GM23338 (cell line): ENCODE measurements around the gene LYVE1. TPM values are rescaled to one million over a fixed set of nuclear protein-coding genes. Genes with fewer than 3 reads are reported as not detected.

Experiments used
- ATAC-seq: fragments of 200-7000 bp; cut with Tn5 transposase; 3 replicates; pipeline ENCODE4 v1.9.1; 2020
- DNase-seq: peaks from one replicate; pipeline ENCODE4 v3.0.0-alpha.2; 2015; ENCODE audit warnings: low spot score
- H2AFZ ChIP-seq: fragments of 200-600 bp; sonication (generic); 2 replicates; pipeline ENCODE4 v1.8.0; 2016; ENCODE audit warnings: antibody characterized with exemption, mild to moderate bottlenecking, moderate library complexity
- H3F3A ChIP-seq: fragments of 200-600 bp; sonication (generic); replicated peaks from 2 replicates; pipeline ENCODE4 v1.8.0; 2017; ENCODE audit warnings: antibody characterized with exemption, mixed run types, low read depth
- H3K27ac ChIP-seq: fragments of 200-600 bp; sonication (generic); 2 replicates; pipeline ENCODE4 v1.6.1; 2016; ENCODE audit warnings: low read depth
- H3K27me3 ChIP-seq: fragments of 200-600 bp; sonication (generic); 2 replicates; pipeline ENCODE4 v1.8.0; 2016; ENCODE audit warnings: mild to moderate bottlenecking, mixed run types, moderate library complexity; ENCODE audit not compliant: insufficient read depth
- H3K36me3 ChIP-seq: fragments of 200-600 bp; sonication (generic); 2 replicates; pipeline ENCODE4 v1.8.0; 2016; ENCODE audit warnings: mild to moderate bottlenecking; ENCODE audit not compliant: insufficient read depth
- H3K4me1 ChIP-seq: fragments of 200-600 bp; sonication (generic); 2 replicates; pipeline ENCODE4 v1.8.0; 2016; ENCODE audit warnings: mild to moderate bottlenecking, moderate library complexity; ENCODE audit not compliant: insufficient read depth
- H3K4me2 ChIP-seq: fragments of 200-600 bp; sonication (generic); 2 replicates; pipeline ENCODE4 v1.7.1; 2017; ENCODE audit warnings: mixed run types
- H3K4me3 ChIP-seq: fragments of 200-600 bp; sonication (generic); 2 replicates; pipeline ENCODE4 v1.6.1; 2016; ENCODE audit warnings: mixed run types
- H3K79me2 ChIP-seq: fragments of 200-600 bp; sonication (generic); replicated peaks from 2 replicates; pipeline ENCODE4 v1.8.0; 2017; ENCODE audit warnings: mild to moderate bottlenecking; ENCODE audit not compliant: insufficient read depth
- H3K9me2 ChIP-seq: fragments of 200-600 bp; sonication (generic); 2 replicates; pipeline ENCODE4 v1.8.0; 2017; ENCODE audit not compliant: insufficient read depth
- H4K20me1 ChIP-seq: fragments of 200-600 bp; sonication (generic); replicated peaks from 2 replicates; pipeline ENCODE4 v1.8.0; 2017; ENCODE audit warnings: mild to moderate bottlenecking; ENCODE audit not compliant: insufficient read depth
- H3K27ac Mint-ChIP-seq: 2 replicates; pipeline ENCODE4 v1.8.0; 2020; ENCODE audit warnings: inconsistent platforms, mild to moderate bottlenecking, moderate library complexity, mixed read lengths
- H3K27me3 Mint-ChIP-seq: 3 replicates; pipeline ENCODE4 v1.8.0; 2022; ENCODE audit warnings: low read depth, mild to moderate bottlenecking, moderate library complexity, mixed read lengths, inconsistent platforms; ENCODE audit not compliant: insufficient read depth, poor library complexity
- H3K36me3 Mint-ChIP-seq: 3 replicates; pipeline ENCODE4 v1.8.0; 2021; ENCODE audit warnings: low read depth, mild to moderate bottlenecking, inconsistent platforms, moderate library complexity, mixed read lengths
- H3K4me1 Mint-ChIP-seq: 3 replicates; pipeline ENCODE4 v1.8.0; 2020; ENCODE audit warnings: mild to moderate bottlenecking, inconsistent platforms, mixed read lengths
- H3K4me3 Mint-ChIP-seq: 3 replicates; pipeline ENCODE4 v1.8.0; 2021; ENCODE audit warnings: moderate library complexity, mild to moderate bottlenecking, inconsistent platforms, mixed read lengths
- H3K9me3 Mint-ChIP-seq: 3 replicates; pipeline ENCODE4 v1.8.0; 2020; ENCODE audit warnings: moderate library complexity, mild to moderate bottlenecking, inconsistent platforms, mixed read lengths
- CREB1 ChIP-seq: fragments of 250-450 bp; sonication (Bioruptor Pico); IDR thresholded peaks from 2 replicates; pipeline ENCODE4 v1.5.0; 2020; ENCODE audit warnings: low read depth, mild to moderate bottlenecking, moderate library complexity
- CTCF ChIP-seq, 2 experiments: fragments of 200-600 bp in 1 of 2; sonication (generic) in 1 of 2; conservative IDR thresholded peaks; 2 replicates each; pipeline versions ENCODE4 v1.5.1 to v1.6.1; 2016 to 2017; ENCODE audit warnings: antibody characterized with exemption in 2 of 2, low read depth in 2 of 2, mild to moderate bottlenecking in 2 of 2, moderate library complexity in 1 of 2
- ETS1 ChIP-seq: IDR thresholded peaks from 2 replicates; pipeline ENCODE4 v1.6.1; 2016; ENCODE audit warnings: antibody characterized with exemption
- EZH2 ChIP-seq: fragments of 200-600 bp; sonication (generic); IDR thresholded peaks from one replicate; pipeline ENCODE4 v1.8.0; 2017; ENCODE audit warnings: antibody characterized with exemption, mild to moderate bottlenecking, low read depth; ENCODE audit not compliant: unreplicated experiment
- EZH2phosphoT487 ChIP-seq: fragments of 200-600 bp; sonication (generic); IDR thresholded peaks from one replicate; pipeline ENCODE4 v1.8.1; 2018; ENCODE audit warnings: antibody characterized with exemption; ENCODE audit not compliant: unreplicated experiment
- JUNB ChIP-seq: IDR thresholded peaks from one replicate; pipeline ENCODE4 v1.6.1; 2016; ENCODE audit warnings: antibody characterized with exemption; ENCODE audit not compliant: unreplicated experiment
- NANOG ChIP-seq: IDR thresholded peaks from 2 replicates; pipeline ENCODE4 v1.6.1; 2016; ENCODE audit warnings: antibody characterized with exemption, borderline replicate concordance
- POLR2AphosphoS5 ChIP-seq: IDR thresholded peaks from 2 replicates; pipeline ENCODE4 v1.6.1; 2016; ENCODE audit warnings: antibody characterized with exemption, low read depth
- STAT1 ChIP-seq: IDR thresholded peaks from one replicate; pipeline ENCODE4 v1.6.1; 2016; ENCODE audit warnings: antibody characterized with exemption; ENCODE audit not compliant: unreplicated experiment
- ZNF114 ChIP-seq: fragments of 250-450 bp; sonication (Bioruptor Pico); IDR thresholded peaks from 2 replicates; pipeline ENCODE4 v1.5.0; 2020; ENCODE audit warnings: mild to moderate bottlenecking, moderate library complexity
- ZNF331 ChIP-seq: fragments of 250-450 bp; sonication (Bioruptor Pico); IDR thresholded peaks from 2 replicates; pipeline ENCODE4 v1.5.0; 2020; ENCODE audit warnings: low read depth, mild to moderate bottlenecking, moderate library complexity
- ZNF462 ChIP-seq: fragments of 250-450 bp; sonication (Bioruptor Pico); IDR thresholded peaks from 2 replicates; pipeline ENCODE4 v1.5.0; 2020; ENCODE audit warnings: mild to moderate bottlenecking, moderate library complexity
- polyA plus RNA-seq: library from polyadenylated mRNA; unstranded; fragments of >200 nt; fragmentation: Nextera tagmentation; extraction: Ambion mirVana; gene quantifications from 2 replicates; pipeline ENCODE4 v1.2.1, GENCODE V29; 2016
- total RNA-seq: library from RNA; depleted of rRNA; stranded (reverse); fragments of >200 nt; shearing (Covaris generic); gene quantifications from 2 replicates; pipeline ENCODE4 v1.2.3, GENCODE V29; 2014

The LYVE1 gene
- total and polyA plus RNA-seq, 2 experiments from 2014 or later, result 0.94 TPM; not detected in 1

GRCh38 chr11:10587995-10588394 lies 19.5 kb upstream of the LYVE1 start (continued):
- TF ChIP-seq CTCF (conservative IDR thresholded peaks at IDR 0.05; ENCODE audit: low read depth in 2 of 2), result no peak
- no peak for TF ChIP-seq EZH2phosphoT487
- no peak for TF ChIP-seq EZH2
- no peak for TF ChIP-seq POLR2AphosphoS5
- TF ChIP-seq CREB1 (CRISPR knock-in tag), result no peak
- TF ChIP-seq ZNF114 (CRISPR knock-in tag), result no peak
- no peak for TF ChIP-seq NANOG
- TF ChIP-seq JUNB, result no peak

GRCh38 chr11:10587388-10587787 lies 18.9 kb upstream of the LYVE1 start:
- no peak for DNase-seq
- H3K4me3 ChIP-seq, result no peak overlapping the region
- Mint-ChIP-seq H3K27ac (no peak overlapping the region), H3K36me3 (no peaks in the 10 kb centered on the region), H3K4me1 (peaks cover 2% of the 10 kb centered on the region; the same call in 2 of the 3 replicates), H3K27me3 (peaks cover 2% of the 10 kb centered on the region), H3K4me3 (no peak overlapping the region), H3K9me3 (no peaks in the 10 kb centered on the region)
- H4K20me1 ChIP-seq, result no peaks in the 10 kb centered on the region
- H3K4me1 ChIP-seq, result no peaks in the 10 kb centered on the region
- no peaks in the 10 kb centered on the region for H3K36me3 ChIP-seq
- no peaks in the 10 kb centered on the region for H3F3A ChIP-seq
- no peaks in the 10 kb centered on the region for H3K79me2 ChIP-seq
- H3K4me2 ChIP-seq, result no peak overlapping the region
- no peak overlapping the region for H2AFZ ChIP-seq
- no peak overlapping the region for H3K27ac ChIP-seq
- H3K9me2 ChIP-seq, result no peaks in the 10 kb centered on the region
- H3K27me3 ChIP-seq, result no peaks in the 10 kb centered on the region
- no peak for TF ChIP-seq ZNF114 (CRISPR knock-in tag)
- TF ChIP-seq JUNB, result no peak
- no peak for TF ChIP-seq CREB1 (CRISPR knock-in tag)
- TF ChIP-seq EZH2phosphoT487, result no peak
- TF ChIP-seq STAT1, result no peak
- TF ChIP-seq EZH2, result no peak
- TF ChIP-seq ZNF331 (CRISPR knock-in tag), result no peak
- no peak for TF ChIP-seq ZNF462 (CRISPR knock-in tag)
- TF ChIP-seq NANOG, result no peak
- no peak for TF ChIP-seq POLR2AphosphoS5
- TF ChIP-seq CTCF (conservative IDR thresholded peaks at IDR 0.05; ENCODE audit: low read depth in 2 of 2), result no peak
- TF ChIP-seq ETS1, result no peak
- ATAC-seq, result no peak
